ENCODE data around the gene ACOXL. TPM values are rescaled to one million over a fixed set of nuclear protein-coding genes. Genes with fewer than 3 reads are reported as not detected.

The ACOXL gene
- total and polyA plus RNA-seq, 2 of the 8 experiments (the other 6 are each of a cell fraction or from before 2014, with no cell fraction given), result 11.4 to 20.6 TPM

- peak overlapping the region; percentile 96 for H2BK20ac ChIP-seq (ENCODE audit: low read length)
- H2BK120ac ChIP-seq (replicated peaks; ENCODE audit: low read depth, low read length), result peak overlapping the region; percentile 98
- no peak overlapping the region for H3K56ac ChIP-seq (replicated peaks; ENCODE audit: insufficient read length, low read depth, low read length)
- FAIRE-seq (no peak), DNase-seq (ENCODE audit: low read depth in 1 of 2, low spot score in 2 of 2) (no peak)
- peak overlapping the region; percentile 88 for H4K91ac ChIP-seq (replicated peaks; ENCODE audit: insufficient read length, low read length)
- peak overlapping the region; percentile 98 for H2AK5ac ChIP-seq (ENCODE audit: low read depth, low read length)
- no peaks in the 10 kb centered on the region for H3K27me3 ChIP-seq (replicated peaks in 1 of 4; ENCODE audit: control insufficient read depth in 3 of 4, extremely low read depth in 1 of 4, insufficient read depth in 3 of 4, low read length in 3 of 4)
- H3K18ac ChIP-seq (ENCODE audit: extremely low read depth, low read length), result peak overlapping the region; percentile 96
- peaks cover 16 to 51% (median 40%) of the 10 kb centered on the region in 4 experiments for H3K4me1 ChIP-seq (replicated peaks in 1 of 4; ENCODE audit: control insufficient read depth in 3 of 4, insufficient read depth in 4 of 4, low read length in 3 of 4)
- H2BK15ac ChIP-seq (ENCODE audit: low read length), result peak overlapping the region; percentile 100
- H3K4me2 ChIP-seq (ENCODE audit: insufficient read depth in 1 of 2, low read depth in 2 of 2, low read length in 2 of 2), result peak overlapping the region; percentile 44 to 49; a peak in 2 of 4 replicates
- peaks cover 0 to 3% (median 0%) of the 10 kb centered on the region in 4 experiments; a peak in 1 of 8 replicates for H3K36me3 ChIP-seq (ENCODE audit: control insufficient read depth in 2 of 4, insufficient read depth in 4 of 4, low read length in 3 of 4)
- H4K20me1 ChIP-seq (replicated peaks in 1 of 2; ENCODE audit: control insufficient read depth in 1 of 2, insufficient read depth in 2 of 2, low read length in 2 of 2), result peaks cover 0 to 6% of the 10 kb centered on the region in 2 experiments
- H3K27ac ChIP-seq (ENCODE audit: low read depth, low read length), result 0 out of 2 replicates have a peak overlapping the region, but pooled peaks have one; percentile 45
- CTCF ChIA-PET (ENCODE audit: partially characterized antibody), result interaction anchor here (1.0 to 6.8 kb wide), 5 partner anchors 11 to 25 kb away, joined by 3 to 58 read pairs (median 24); no protein-coding TSS in a partner anchor
- no peak overlapping the region; the same call in 1 of the 2 replicates for H4K8ac ChIP-seq (ENCODE audit: extremely low read depth, insufficient read depth, low read length)
- H2BK12ac ChIP-seq (ENCODE audit: low read depth, low read length), result peak overlapping the region; percentile 100; the same call in 1 of the 2 replicates
- no peaks in the 10 kb centered on the region for H3K9me3 ChIP-seq (ENCODE audit: insufficient read depth in 2 of 2, low read depth in 1 of 2, low read length in 1 of 2)
- peak overlapping the region; percentile 74 for H3K14ac ChIP-seq (ENCODE audit: insufficient read length)
- no peaks in the 10 kb centered on the region for H3K79me2 ChIP-seq (ENCODE audit: control insufficient read depth in 1 of 2, insufficient read depth in 2 of 2, low read length in 2 of 2)
- H2AFZ ChIP-seq (ENCODE audit: low read length), result no peak overlapping the region
- H3K23me2 ChIP-seq (ENCODE audit: low read depth, low read length), result no peaks in the 10 kb centered on the region; the same call in 1 of the 2 replicates
- POLR2A ChIA-PET (ENCODE audit: partially characterized antibody), result interaction anchor here (1.1 to 1.5 kb wide), 2 partner anchors 10 to 150 kb away, joined by 3 to 4 read pairs; no protein-coding TSS in a partner anchor
- H3K4ac ChIP-seq (replicated peaks; ENCODE audit: insufficient read length, low read depth, low read length), result peak overlapping the region; percentile 80
- H3K9ac ChIP-seq (replicated peaks in 1 of 4; ENCODE audit: extremely low read depth in 1 of 4, low read depth in 3 of 4, low read length in 3 of 4), result peak overlapping the region in 2 of 4 experiments; percentile 17 to 22; a peak in 2 of 7 replicates
- no peak overlapping the region for H3K4me3 ChIP-seq (ENCODE audit: extremely low read depth in 1 of 4, insufficient read depth in 2 of 4, low read depth in 3 of 4, low read length in 4 of 4)
- H3K79me1 ChIP-seq (ENCODE audit: low read depth, low read length), result 0 out of 2 replicates have a peak, but pooled peaks cover 3% of the 10 kb centered on the region
- H4K5ac ChIP-seq (ENCODE audit: insufficient read length, low read depth, low read length), result peak overlapping the region; percentile 38
- H3K23ac ChIP-seq (ENCODE audit: insufficient read length), result no peak overlapping the region
- WGBS, 2 experiments (ENCODE audit: extremely low coverage in 1 of 2, insufficient coverage in 1 of 2, insufficient read length in 1 of 2, insufficient replicate concordance in 2 of 2, low coverage in 1 of 2, low lambda C conversion rate in 2 of 2, missing lambda C conversion rate in 1 of 2), result 64% methylated on average over 13 of the region's 13 CpGs; no CpG with 5 or more reads in 1 of the 2 experiments
- H2BK5ac ChIP-seq (ENCODE audit: low read depth, low read length), result peak overlapping the region; percentile 80; the same call in 1 of the 2 replicates
- TF ChIP-seq KDM5A (IDR thresholded peaks at IDR 0.05; ENCODE audit: low read length) (no peak), EZH2 (IDR thresholded peaks at IDR 0.05; ENCODE audit: low read depth, low read length, severe bottlenecking) (no peak), CREB1 (IDR thresholded peaks at IDR 0.05) (no peak), SP4 (IDR thresholded peaks at IDR 0.05; ENCODE audit: low read length) (no peak), EP300 (IDR thresholded peaks at IDR 0.05; ENCODE audit: borderline replicate concordance in 1 of 2, low read depth in 2 of 2, low read length in 2 of 2) (no peak), EGR1 (IDR thresholded peaks at IDR 0.05; ENCODE audit: borderline replicate concordance, low read depth, low read length) (no peak), POU5F1 (IDR thresholded peaks at IDR 0.05; ENCODE audit: low read depth, low read length) (no peak), BRCA1 (IDR thresholded peaks at IDR 0.05; ENCODE audit: low read depth, low read length) (no peak), TCF12 (IDR thresholded peaks at IDR 0.05; ENCODE audit: low read depth, low read length) (no peak), JUND (IDR thresholded peaks at IDR 0.05; ENCODE audit: low read length) (no peak), CTBP2 (IDR thresholded peaks at IDR 0.05; ENCODE audit: borderline replicate concordance, insufficient read depth, insufficient read length, low read length) (no peak)
These were observed 105.4 kb downstream of the ACOXL start for GRCh38 chr2:110837446-110838409.
